B cell (primary cell): Measurements from ENCODE around the gene EIF2A.

Experiments used
- EZH2 ChIP-seq: IDR thresholded peaks from 2 replicates; pipeline ENCODE4 v1.6.1; 2012; ENCODE audit warnings: borderline replicate concordance, low read depth, mild to moderate bottlenecking, moderate library complexity, low read length; ENCODE audit not compliant: insufficient read depth, poor library complexity, severe bottlenecking
- TF ChIP-seq, protein P1 (sequence below): fragments of 200-600 bp; IDR thresholded peaks from one replicate; pipeline ENCODE4 v1.8.0; 2022; ENCODE audit warnings: antibody characterized with exemption, mild to moderate bottlenecking

DNA sequence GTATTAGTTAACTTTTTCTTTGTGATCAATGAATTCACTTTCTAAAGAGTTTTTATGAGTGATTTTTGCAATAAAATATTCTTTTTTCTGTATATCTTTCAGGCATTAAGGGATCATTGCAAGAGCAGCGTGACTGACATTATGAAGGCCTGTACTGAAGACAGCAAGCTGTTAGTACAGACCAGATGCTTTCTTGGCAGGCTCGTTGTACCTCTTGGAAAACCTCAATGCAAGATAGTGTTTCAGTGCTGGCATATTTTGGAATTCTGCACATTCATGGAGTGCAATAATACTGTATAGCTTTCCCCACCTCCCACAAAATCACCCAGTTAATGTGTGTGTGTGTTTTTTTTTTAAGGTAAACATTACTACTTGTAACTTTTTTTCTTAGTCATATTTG is 81.0 kb downstream of the EIF2A start:
- TF ChIP-seq, protein P1, sequence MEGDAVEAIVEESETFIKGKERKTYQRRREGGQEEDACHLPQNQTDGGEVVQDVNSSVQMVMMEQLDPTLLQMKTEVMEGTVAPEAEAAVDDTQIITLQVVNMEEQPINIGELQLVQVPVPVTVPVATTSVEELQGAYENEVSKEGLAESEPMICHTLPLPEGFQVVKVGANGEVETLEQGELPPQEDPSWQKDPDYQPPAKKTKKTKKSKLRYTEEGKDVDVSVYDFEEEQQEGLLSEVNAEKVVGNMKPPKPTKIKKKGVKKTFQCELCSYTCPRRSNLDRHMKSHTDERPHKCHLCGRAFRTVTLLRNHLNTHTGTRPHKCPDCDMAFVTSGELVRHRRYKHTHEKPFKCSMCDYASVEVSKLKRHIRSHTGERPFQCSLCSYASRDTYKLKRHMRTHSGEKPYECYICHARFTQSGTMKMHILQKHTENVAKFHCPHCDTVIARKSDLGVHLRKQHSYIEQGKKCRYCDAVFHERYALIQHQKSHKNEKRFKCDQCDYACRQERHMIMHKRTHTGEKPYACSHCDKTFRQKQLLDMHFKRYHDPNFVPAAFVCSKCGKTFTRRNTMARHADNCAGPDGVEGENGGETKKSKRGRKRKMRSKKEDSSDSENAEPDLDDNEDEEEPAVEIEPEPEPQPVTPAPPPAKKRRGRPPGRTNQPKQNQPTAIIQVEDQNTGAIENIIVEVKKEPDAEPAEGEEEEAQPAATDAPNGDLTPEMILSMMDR = no peak
- no peak for TF ChIP-seq EZH2
